ENCODE results near the gene ZNF593OS.

The ZNF593OS gene

DNA sequence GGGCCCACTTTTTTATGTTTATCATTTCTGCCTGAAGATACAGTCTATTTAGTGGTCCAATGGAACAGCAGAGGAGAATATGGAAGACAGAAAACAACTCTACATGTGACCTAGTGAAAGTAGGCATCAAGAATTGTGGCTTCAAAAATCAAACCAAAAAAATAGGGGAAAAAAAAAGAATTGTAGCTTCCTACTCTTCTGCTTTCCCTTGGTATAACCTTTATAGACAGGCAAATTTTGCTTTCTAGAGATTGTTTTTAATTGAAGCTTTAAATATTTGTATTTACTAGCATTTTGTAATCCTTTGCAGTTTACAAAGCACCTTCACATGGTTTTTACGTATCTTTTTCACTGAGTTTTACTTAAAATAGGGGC is 45.7 kb downstream of the ZNF593OS start:
- DNase-seq = no peak

DNA sequence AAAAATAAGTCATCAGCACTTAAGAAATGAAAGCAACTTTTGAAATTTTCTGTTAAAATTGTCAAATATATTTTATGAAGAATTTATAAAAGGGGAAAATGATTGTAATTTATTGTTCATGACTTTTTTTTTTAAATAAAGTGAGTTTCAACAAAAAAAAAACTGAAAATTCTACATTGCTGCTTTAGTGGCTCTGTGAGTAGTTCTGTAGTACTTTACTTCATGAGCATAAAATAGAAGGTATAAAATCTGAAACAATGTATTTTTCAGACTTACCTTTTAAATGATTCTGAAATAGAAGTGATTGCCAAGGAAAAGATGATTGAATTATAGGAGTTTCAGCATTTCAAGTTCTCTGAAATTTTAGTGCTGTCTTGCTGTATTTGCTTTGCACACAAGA is 46.2 kb downstream of the ZNF593OS start:
- DNase-seq = no peak

DNA sequence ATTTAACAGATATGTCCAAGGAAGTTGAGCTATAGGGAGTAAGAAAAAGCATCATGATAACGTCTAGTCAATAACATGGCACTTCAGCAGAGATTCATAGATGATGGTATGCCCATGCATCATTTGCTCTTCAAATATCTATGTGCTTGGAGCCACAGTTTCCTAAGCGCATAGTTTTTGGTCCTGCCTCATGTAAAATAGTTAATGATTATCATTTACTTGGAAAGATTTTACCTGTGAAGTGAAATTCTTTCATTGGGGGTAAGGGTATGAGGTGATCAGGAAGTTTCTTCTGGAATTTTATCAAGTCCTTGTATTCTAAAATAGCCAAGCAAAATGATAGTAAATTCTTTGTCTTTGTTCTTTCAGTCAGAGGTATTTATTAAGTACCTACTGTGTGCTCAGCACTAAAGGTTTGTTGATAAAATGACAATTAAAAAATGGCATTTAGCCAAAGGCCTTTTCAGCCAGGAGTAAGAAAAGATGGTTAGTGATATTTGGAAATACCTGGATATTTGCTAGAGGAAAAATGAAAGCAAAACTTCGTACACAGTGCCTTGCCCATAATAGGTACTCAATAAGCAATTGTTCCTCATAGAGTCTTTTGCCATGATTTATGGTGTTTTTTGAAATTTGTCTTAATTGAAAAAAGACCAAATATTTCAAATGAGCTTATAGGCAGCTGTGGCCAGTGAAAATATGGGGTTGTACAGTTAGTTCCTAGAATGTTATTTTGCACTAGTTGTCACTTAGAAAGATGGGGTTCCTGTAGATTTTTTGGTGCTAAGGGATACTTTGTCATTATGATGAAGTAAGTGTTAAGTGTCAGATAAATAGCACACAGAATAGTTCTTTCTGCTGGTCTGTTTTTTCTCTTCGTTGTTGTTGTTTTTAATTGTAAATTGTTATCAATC is 47.0 kb downstream of the ZNF593OS start:
- DNase-seq = no peak

DNA sequence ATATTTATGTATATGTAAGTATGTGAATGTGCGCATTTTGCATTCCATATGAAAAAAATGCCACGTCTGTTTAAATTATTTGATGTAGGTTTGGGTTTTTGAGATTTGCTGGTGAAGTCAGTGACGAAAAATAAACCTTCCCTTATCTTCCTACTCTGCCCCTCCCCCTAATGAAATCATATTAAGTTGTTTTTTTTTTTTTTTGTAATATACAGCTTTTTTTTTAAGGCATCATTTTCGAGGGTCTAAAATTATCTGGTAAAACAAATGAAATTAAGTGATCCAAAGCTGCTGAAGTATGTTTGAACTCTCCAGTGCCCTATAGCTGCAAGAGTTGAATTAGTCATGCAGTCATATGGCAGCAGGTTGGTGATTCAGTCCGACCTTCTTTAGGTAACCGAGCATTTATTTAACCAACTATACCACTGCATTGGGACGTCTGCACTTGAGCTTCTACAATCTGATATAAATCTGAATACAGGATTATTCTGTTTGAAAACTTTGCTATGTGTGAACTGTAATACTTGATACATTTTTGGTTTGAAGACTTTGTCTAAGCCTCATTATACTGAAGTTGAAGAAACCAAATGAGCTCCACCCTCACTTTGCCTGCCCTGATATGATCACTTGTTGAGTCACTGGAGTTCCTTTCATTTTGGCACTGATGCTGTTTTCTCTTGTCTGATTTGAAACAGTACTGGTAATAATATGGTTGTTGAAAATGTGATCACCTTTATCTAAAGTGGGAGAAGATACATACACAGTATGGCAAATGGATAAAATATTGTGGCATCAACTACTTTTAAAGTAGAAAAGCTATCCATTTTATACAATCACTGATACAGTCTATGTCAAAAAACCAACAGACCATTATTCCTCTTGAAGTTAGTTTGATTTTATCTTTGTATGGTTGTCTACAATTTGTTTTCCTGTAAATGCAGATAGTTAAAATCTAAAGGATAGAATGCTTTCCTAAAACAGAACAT is 48.4 kb downstream of the ZNF593OS start:
- DNase-seq = no peak

DNA sequence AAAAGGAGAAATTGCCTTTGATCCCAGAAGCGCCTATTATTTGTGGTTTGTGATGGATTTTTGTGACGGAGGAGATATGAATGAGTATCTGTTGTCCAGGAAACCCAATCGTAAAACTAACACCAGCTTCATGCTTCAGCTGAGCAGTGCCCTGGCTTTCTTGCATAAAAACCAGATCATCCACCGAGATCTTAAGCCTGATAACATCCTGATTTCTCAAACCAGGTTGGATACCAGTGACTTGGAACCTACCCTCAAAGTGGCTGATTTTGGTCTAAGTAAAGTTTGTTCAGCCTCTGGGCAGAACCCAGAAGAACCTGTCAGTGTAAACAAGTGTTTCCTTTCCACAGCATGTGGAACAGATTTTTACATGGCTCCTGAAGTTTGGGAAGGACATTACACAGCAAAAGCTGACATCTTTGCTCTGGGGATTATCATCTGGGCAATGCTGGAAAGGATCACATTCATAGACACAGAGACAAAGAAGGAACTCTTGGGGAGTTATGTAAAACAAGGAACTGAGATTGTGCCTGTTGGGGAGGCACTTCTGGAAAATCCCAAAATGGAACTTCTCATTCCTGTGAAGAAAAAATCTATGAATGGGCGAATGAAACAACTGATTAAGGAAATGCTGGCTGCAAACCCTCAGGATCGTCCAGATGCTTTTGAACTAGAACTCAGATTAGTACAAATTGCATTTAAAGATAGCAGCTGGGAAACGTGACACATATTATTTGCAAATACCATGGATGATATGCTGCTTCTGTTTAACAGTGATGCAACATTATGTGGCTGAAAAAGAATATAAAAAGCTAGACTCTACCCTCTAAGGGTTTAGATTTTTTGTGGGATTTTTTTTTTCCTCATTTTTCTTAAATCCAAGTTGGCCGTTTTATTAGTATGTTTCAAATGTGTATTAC is 49.5 kb downstream of the ZNF593OS start:
- DNase-seq = no peak

DNA sequence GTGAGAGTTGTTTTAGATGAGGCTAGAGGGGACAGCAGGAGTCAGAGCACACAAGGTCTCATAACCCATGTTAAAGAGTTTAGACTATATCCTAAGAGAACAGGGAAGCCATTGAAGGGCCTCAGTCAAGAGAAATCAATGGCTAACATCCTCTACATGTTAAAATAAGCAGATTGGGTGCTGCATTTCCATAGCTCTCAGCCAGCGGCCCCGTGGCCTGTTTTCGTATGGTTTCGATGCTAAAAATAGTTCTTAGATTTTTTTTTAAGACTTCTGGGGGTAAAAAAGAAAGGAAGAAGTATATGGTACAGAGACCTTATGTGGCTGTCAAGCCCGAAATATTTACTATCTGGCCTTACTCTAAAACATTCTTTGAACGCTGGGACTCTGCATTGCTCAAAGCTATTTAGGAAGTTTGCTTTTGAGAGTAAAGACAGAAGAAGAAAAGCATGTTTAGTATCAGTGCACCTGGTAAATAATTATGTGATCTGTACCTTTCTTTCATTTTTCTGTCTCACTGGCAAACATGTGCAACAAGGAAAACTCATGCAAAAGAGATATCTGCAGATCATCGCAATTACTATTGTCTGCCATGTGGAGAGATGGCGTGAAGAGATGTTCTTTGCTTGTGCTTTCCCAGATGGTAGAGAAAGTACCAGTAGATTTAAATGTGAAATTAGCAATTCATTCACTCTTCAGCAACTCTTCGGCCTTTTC is 51.6 kb downstream of the ZNF593OS start:
- no peak for DNase-seq
